HCT116 (cell line): ENCODE measurements around the gene COMMD10. TPM values are rescaled to one million over a fixed set of nuclear protein-coding genes. Genes with fewer than 3 reads are reported as not detected.

Experiments
- ATAC-seq: fragments of 200-7000 bp; cut with Tn5 transposase; 2 replicates; pipeline ENCODE4 v1.9.1; 2020; ENCODE audit warnings: mild to moderate bottlenecking, moderate library complexity
- BruUV-seq: library from RNA; stranded (reverse); fragments of 400-500 nt; replicated peaks from 2 replicates; lab custom pipeline; 2021; lab: Mats Ljungman, UMichigan
- CTCF ChIA-PET: fragments of 300-600 bp; sonication (Branson Sonifier 250); formaldehyde crosslinking; loops from one replicate; lab custom pipeline; 2021; ENCODE audit warnings: antibody characterized with exemption; lab: Charles Lee
- POLR2A ChIA-PET: fragments of 300-600, 350-600 bp; sonication (Branson Sonifier 250); formaldehyde crosslinking; loops from one replicate; lab custom pipeline; 2021; ENCODE audit warnings: antibody characterized with exemption; lab: Charles Lee
- RAD21 ChIA-PET, 2 experiments: fragments of 300-600 bp; sonication (Branson Sonifier 250); formaldehyde crosslinking; loops; one replicate each; lab custom pipeline; 2023; ENCODE audit warnings: low total read pairs in 2 of 2; ENCODE audit not compliant: uncharacterized antibody in 2 of 2, unreplicated experiment in 2 of 2, low non-redundant PET in 1 of 2; lab: Charles Lee
- DNase-seq: peaks from one replicate; pipeline ENCODE4 v3.0.0-alpha.2; 2010; ENCODE audit warnings: low read depth, low spot score
- H2AFZ ChIP-seq: fragments of 200-600 bp; shearing (Covaris generic), sonication (generic); 2 replicates; pipeline ENCODE4 v1.6.1; 2017; ENCODE audit warnings: low read depth, mixed run types, mixed read lengths, antibody characterized with exemption, low read length; ENCODE audit not compliant: poor library complexity, severe bottlenecking
- H3K27ac ChIP-seq: 2 replicates; pipeline ENCODE4 v1.5.1; 2012; ENCODE audit warnings: low read depth, low read length
- H3K27me3 ChIP-seq: fragments of 200-600 bp; sonication (generic); 2 replicates; pipeline ENCODE4 v1.6.1; 2016; ENCODE audit warnings: mixed run types, low read length, mixed read lengths; ENCODE audit not compliant: insufficient read depth
- H3K36me3 ChIP-seq, 2 experiments: fragments of 200-500 bp in 1 of 2; fragments of 200-600 bp in 1 of 2; sonication (Bioruptor generic) in 1 of 2; sonication (generic) in 1 of 2; 2 replicates each; pipeline versions ENCODE4 v1.5.1 to v1.6.1; 2014 to 2016; ENCODE audit warnings: low read length in 2 of 2, inconsistent platforms in 1 of 2, mixed read lengths in 1 of 2, mixed run types in 1 of 2; ENCODE audit not compliant: insufficient read depth in 2 of 2, control insufficient read depth in 1 of 2
- H3K4me1 ChIP-seq, 2 experiments: fragments of 200-600 bp in 1 of 2; sonication (generic) in 1 of 2; 2 replicates each; pipeline versions ENCODE4 v1.5.1 to v1.6.1; 2012 to 2017; ENCODE audit warnings: low read length in 2 of 2, inconsistent platforms in 1 of 2, mild to moderate bottlenecking in 1 of 2, mixed read lengths in 1 of 2, mixed run types in 1 of 2, moderate library complexity in 1 of 2; ENCODE audit not compliant: insufficient read depth in 2 of 2, control insufficient read depth in 1 of 2
- H3K4me2 ChIP-seq: fragments of 200-600 bp; sonication (generic); 2 replicates; pipeline ENCODE4 v1.6.1; 2017; ENCODE audit warnings: mixed run types, low read length, mixed read lengths
- H3K4me3 ChIP-seq, 2 experiments: fragments of 200-600 bp in 1 of 2; sonication (generic) in 1 of 2; replicated peaks in 1 of 2; 2 replicates each; pipeline ENCODE4 v1.5.1; 2011 to 2016; ENCODE audit warnings: low read length in 2 of 2, control low read depth in 1 of 2, low read depth in 1 of 2, mild to moderate bottlenecking in 1 of 2, mixed read lengths in 1 of 2, mixed run types in 1 of 2
- H3K79me2 ChIP-seq: fragments of 200-600 bp; sonication (generic); 2 replicates; pipeline ENCODE4 v1.6.1; 2017; ENCODE audit warnings: mild to moderate bottlenecking, mixed run types, low read length, moderate library complexity, mixed read lengths; ENCODE audit not compliant: insufficient read depth
- H3K9ac ChIP-seq: fragments of 200-600 bp; sonication (generic); 2 replicates; pipeline ENCODE4 v1.6.1; 2016; ENCODE audit warnings: low read length, mixed read lengths
- H3K9me2 ChIP-seq: fragments of 200-600 bp; sonication (generic), shearing (Covaris generic); 2 replicates; pipeline ENCODE4 v1.6.1; 2017; ENCODE audit warnings: mixed run types, mild to moderate bottlenecking, moderate library complexity; ENCODE audit not compliant: insufficient read depth
- H3K9me3 ChIP-seq, 2 experiments: fragments of 200-500 bp in 1 of 2; fragments of 200-600 bp in 1 of 2; sonication (Bioruptor generic) in 1 of 2; sonication (generic) in 1 of 2; 2 replicates each; pipeline ENCODE4 v1.6.1; 2014 to 2017; ENCODE audit warnings: low read length in 2 of 2, mixed read lengths in 2 of 2, inconsistent platforms in 1 of 2, low read depth in 1 of 2, mild to moderate bottlenecking in 1 of 2, mixed run types in 1 of 2, moderate library complexity in 1 of 2; ENCODE audit not compliant: control insufficient read depth in 1 of 2, insufficient read depth in 1 of 2
- H4K20me1 ChIP-seq: fragments of 200-600 bp; sonication (generic), shearing (Covaris generic); 2 replicates; pipeline ENCODE4 v1.6.1; 2017; ENCODE audit warnings: mixed run types, mild to moderate bottlenecking, moderate library complexity; ENCODE audit not compliant: insufficient read depth
- ATF3 ChIP-seq: IDR thresholded peaks from 2 replicates; pipeline ENCODE4 v1.6.1; 2012
- CTCF ChIP-seq, 3 experiments: fragments of 200-600 bp in 1 of 3; sonication (generic) in 1 of 3; IDR thresholded peaks in 2 of 3; conservative IDR thresholded peaks in 1 of 3; 2 replicates each; pipeline ENCODE4 v1.5.1; 2012 to 2017; ENCODE audit warnings: low read depth in 2 of 3, low read length in 2 of 3, antibody characterized with exemption in 1 of 3, borderline replicate concordance in 1 of 3, control low read depth in 1 of 3, mild to moderate bottlenecking in 1 of 3, mixed read lengths in 1 of 3, mixed run types in 1 of 3, moderate library complexity in 1 of 3; ENCODE audit not compliant: insufficient read depth in 1 of 3
- EGR1 ChIP-seq: IDR thresholded peaks from 2 replicates; pipeline ENCODE4 v1.6.1; 2012; ENCODE audit warnings: low read depth
- EZH2 ChIP-seq: fragments of 200-600 bp; sonication (generic); IDR thresholded peaks from 2 replicates; pipeline ENCODE4 v1.6.1; 2017; ENCODE audit warnings: antibody characterized with exemption, mixed run types
- FOSL1 ChIP-seq: IDR thresholded peaks from 2 replicates; pipeline ENCODE4 v1.6.1; 2012; ENCODE audit warnings: low read depth
- JUND ChIP-seq: IDR thresholded peaks from 2 replicates; pipeline ENCODE4 v1.6.1; 2012
- POLR2A ChIP-seq: IDR thresholded peaks from 2 replicates; pipeline ENCODE4 v1.7.0; 2011; ENCODE audit warnings: borderline replicate concordance; ENCODE audit not compliant: insufficient read depth, insufficient read length; ENCODE audit errors: extremely low read depth
- RAD21 ChIP-seq: IDR thresholded peaks from 2 replicates; pipeline ENCODE4 v1.6.1; 2012; ENCODE audit warnings: low read depth, mild to moderate bottlenecking
- TCF7L2 ChIP-seq: IDR thresholded peaks from 2 replicates; pipeline ENCODE4 v1.7.0; 2011; ENCODE audit warnings: borderline replicate concordance, inconsistent platforms; ENCODE audit not compliant: insufficient read depth, insufficient read length; ENCODE audit errors: extremely low read depth
- YY1 ChIP-seq: IDR thresholded peaks from 2 replicates; pipeline ENCODE4 v1.6.1; 2011; ENCODE audit warnings: low read length, low read depth, moderate library complexity, mild to moderate bottlenecking; ENCODE audit not compliant: insufficient replicate concordance; ENCODE audit errors: extremely low read depth
- ZFX ChIP-seq: fragments of 450-650 bp; IDR thresholded peaks from 2 replicates; pipeline ENCODE4 v1.6.1; 2017
- intact Hi-C: fragments of 100-400 bp; cut with micrococcal nuclease; formaldehyde crosslinking; loops from 2 replicates; pipeline ENCODE4 v1.10.0; 2022
- total RNA-seq: library from RNA; stranded (reverse); gene quantifications from one replicate; pipeline ENCODE4 v1.2.1, GENCODE V29; 2021; ENCODE audit not compliant: unreplicated experiment

COMMD10 gene
- total RNA-seq, 1 experiment from 2014 or later, result 35.3 TPM

- TF ChIP-seq JUND (no peak), EGR1 (no peak), CTCF (IDR thresholded peaks at IDR 0.05 in 2 of 3, conservative IDR thresholded peaks at IDR 0.05 in 1 of 3; ENCODE audit: borderline replicate concordance in 1 of 3, insufficient read depth in 1 of 3, low read depth in 2 of 3, low read length in 2 of 3) (no peak), TCF7L2 (no peak), ZFX (no peak), FOSL1 (no peak), EZH2 (no peak), RAD21 (no peak), YY1 (no peak), ATF3 (no peak), POLR2A (no peak)
- no peak overlapping the region for H3K4me3 ChIP-seq
- no peak overlapping the region for H3K27ac ChIP-seq
- no peaks in the 10 kb centered on the region for H3K36me3 ChIP-seq
- BruUV-seq, result no TSS peak
- ATAC-seq (no peak), DNase-seq (no peak)
- no peak overlapping the region for H2AFZ ChIP-seq
- ChIA-PET POLR2A (no interaction called here), RAD21 (no interaction called here), CTCF (no interaction called here)
- H3K4me1 ChIP-seq, result no peaks in the 10 kb centered on the region
- no peaks in the 10 kb centered on the region for H4K20me1 ChIP-seq
- intact Hi-C loops, result no loop called here
- no peaks in the 10 kb centered on the region for H3K9me2 ChIP-seq
- no peak overlapping the region for H3K4me2 ChIP-seq
- H3K79me2 ChIP-seq, result no peaks in the 10 kb centered on the region
- H3K9me3 ChIP-seq, result no peaks in the 10 kb centered on the region
- H3K27me3 ChIP-seq, result no peaks in the 10 kb centered on the region
- H3K9ac ChIP-seq, result no peak overlapping the region
Observed at GRCh38 chr5:116318091-116318854, 233.4 kb downstream of the COMMD10 start.
